HepG2 (cell line): ENCODE measurements around the gene RNU4-1. TPM values are rescaled to one million over a fixed set of nuclear protein-coding genes. Genes with fewer than 3 reads are reported as not detected.

Experiments
- CBFB ChIP-seq: sonication (generic); formaldehyde crosslinking; IDR thresholded peaks from 2 replicates; pipeline ENCODE4 v1.4.0; 2020; ENCODE audit warnings: missing genetic modification reagents
- CREM ChIP-seq, 2 experiments: sonication (generic) in 1 of 2; formaldehyde crosslinking in 1 of 2; IDR thresholded peaks; 2 replicates each; pipeline versions ENCODE4 v1.4.0 to v1.6.1; 2016 to 2020; ENCODE audit warnings: antibody characterized with exemption in 1 of 2, mild to moderate bottlenecking in 1 of 2, missing genetic modification reagents in 1 of 2
- FOXA1 ChIP-seq, 2 experiments: fragments of 450-650 bp in 1 of 2; sonication (generic) in 1 of 2; formaldehyde crosslinking in 1 of 2; IDR thresholded peaks; 2 replicates each; pipeline versions ENCODE4 v1.4.0 to v1.6.1; 2016 to 2020; ENCODE audit warnings: missing genetic modification reagents in 1 of 2
- HMG20A ChIP-seq: IDR thresholded peaks from 2 replicates; pipeline ENCODE4 v1.6.1; 2016; ENCODE audit warnings: borderline replicate concordance
- HNRNPLL ChIP-seq: fragments of 200-400 bp; formaldehyde crosslinking; IDR thresholded peaks from 2 replicates; pipeline ENCODE4 v1.6.1; 2017; ENCODE audit warnings: mild to moderate bottlenecking, low read depth, low read length; ENCODE audit not compliant: poor library complexity, severe bottlenecking
- HOMEZ ChIP-seq: IDR thresholded peaks from 2 replicates; pipeline ENCODE4 v1.6.1; 2016; ENCODE audit warnings: low read depth
- IRF9 ChIP-seq: sonication (generic); formaldehyde crosslinking; IDR thresholded peaks from 2 replicates; pipeline ENCODE4 v1.8.0; 2022; ENCODE audit warnings: missing genetic modification reagents, mild to moderate bottlenecking, borderline replicate concordance
- MED1 ChIP-seq: sonication (generic); formaldehyde crosslinking; IDR thresholded peaks from 2 replicates; pipeline ENCODE4 v1.4.0; 2020; ENCODE audit warnings: missing genetic modification reagents
- MEIS1 ChIP-seq: sonication (generic); formaldehyde crosslinking; IDR thresholded peaks from 2 replicates; pipeline ENCODE4 v1.9.0; 2021; ENCODE audit warnings: mild to moderate bottlenecking, missing genetic modification reagents, moderate library complexity, borderline replicate concordance
- MNT ChIP-seq: fragments of 450-650 bp; IDR thresholded peaks from 2 replicates; pipeline ENCODE4 v1.6.1; 2016
- MTA1 ChIP-seq: sonication (generic); formaldehyde crosslinking; IDR thresholded peaks from 2 replicates; pipeline ENCODE4 v1.4.0; 2020; ENCODE audit warnings: missing genetic modification reagents, mild to moderate bottlenecking, borderline replicate concordance
- MXD4 ChIP-seq: IDR thresholded peaks from 2 replicates; pipeline ENCODE4 v1.6.1; 2016; ENCODE audit warnings: mild to moderate bottlenecking, missing biosample characterization, missing genetic modification reagents
- MXI1 ChIP-seq: IDR thresholded peaks from 3 replicates; pipeline ENCODE4 v1.6.1; 2012; ENCODE audit warnings: low read depth, low read length, inconsistent platforms, borderline replicate concordance
- NCOA1 ChIP-seq: sonication (generic); formaldehyde crosslinking; IDR thresholded peaks from 2 replicates; pipeline ENCODE4 v1.9.0; 2021; ENCODE audit warnings: missing genetic modification reagents
- SNAPC4 ChIP-seq: sonication (generic); formaldehyde crosslinking; IDR thresholded peaks from 2 replicates; pipeline ENCODE4 v1.4.0; 2020; ENCODE audit warnings: mild to moderate bottlenecking, missing genetic modification reagents
- ZNF414 ChIP-seq: sonication (generic); formaldehyde crosslinking; IDR thresholded peaks from 2 replicates; pipeline ENCODE4 v1.5.0; 2020; ENCODE audit warnings: missing genetic modification reagents
- ZNF761 ChIP-seq: sonication (generic); formaldehyde crosslinking; conservative IDR thresholded peaks from 2 replicates; pipeline ENCODE4 v1.4.0; 2020; ENCODE audit warnings: mild to moderate bottlenecking, missing genetic modification reagents
- polyA plus RNA-seq, 8 experiments: library from polyadenylated mRNA; depleted of rRNA in 3 of 8; stranded (reverse) in 7 of 8; unstranded in 1 of 8; fragments of >200 nt; fragmentation: Illumina TruSeq in 4 of 8; extraction: Trizol in 4 of 8; gene quantifications; 2 replicates each; pipeline versions ENCODE4 v1.2.1 to v1.2.3, GENCODE V29; 2011 to 2016; ENCODE audit warnings: low read depth in 4 of 8, missing spikeins in 1 of 8, mixed read lengths in 1 of 8; ENCODE audit not compliant: insufficient read depth in 1 of 8
- total RNA-seq, 5 experiments: library from RNA; depleted of rRNA; stranded (reverse); fragments of >200 nt; fragmentation: Illumina TruSeq; extraction: Trizol; gene quantifications; 2 replicates each; pipeline ENCODE4 v1.2.3, GENCODE V29; 2016; ENCODE audit warnings: low read depth in 1 of 5

The RNU4-1 gene
- total and polyA plus RNA-seq, 2 of the 13 experiments (the other 11 are each of a cell fraction or from before 2014, with no cell fraction given): 7,407 TPM; not detected in 1

- 0 out of 2 replicates have a peak, but pooled peaks have one; percentile 83 for TF ChIP-seq SNAPC4 (CRISPR knock-in tag)
- 0 out of 2 replicates have a peak, but pooled peaks have one; percentile 34 for TF ChIP-seq MEIS1 (CRISPR knock-in tag)
- TF ChIP-seq IRF9 (CRISPR knock-in tag): 0 out of 2 replicates have a peak, but pooled peaks have one; percentile 45
- TF ChIP-seq MXD4: peak; percentile 54; the same call in 1 of the 2 replicates
- peak; percentile 43; the same call in 1 of the 3 replicates for TF ChIP-seq MXI1
- peak; percentile 60; the same call in 1 of the 2 replicates for TF ChIP-seq MED1
- no peak for TF ChIP-seq MTA1 (CRISPR knock-in tag)
- peak; percentile 53 for TF ChIP-seq FOXA1 (IDR thresholded peaks at IDR 0.05)
- TF ChIP-seq FOXA1 (CRISPR knock-in tag; IDR thresholded peaks at IDR 0.05): peak; percentile 89
- TF ChIP-seq HNRNPLL: no peak
- peak; percentile 16; the same call in 1 of the 2 replicates for TF ChIP-seq HOMEZ (CRISPR knock-in tag)
- TF ChIP-seq NCOA1 (CRISPR knock-in tag): no peak
- TF ChIP-seq ZNF761 (CRISPR knock-in tag): 0 out of 2 replicates have a peak, but pooled peaks have one; percentile 62
- peak; percentile 13; the same call in 1 of the 2 replicates for TF ChIP-seq HMG20A (CRISPR knock-in tag)
- peak; percentile 51; the same call in 1 of the 2 replicates for TF ChIP-seq ZNF414 (CRISPR knock-in tag)
- peak; percentile 49 for TF ChIP-seq MNT
- peak; percentile 91 for TF ChIP-seq CREM (IDR thresholded peaks at IDR 0.05)
- no peak for TF ChIP-seq CREM (CRISPR knock-in tag; IDR thresholded peaks at IDR 0.05)
- peak; percentile 65 for TF ChIP-seq CBFB (CRISPR knock-in tag)
Measured at GRCh38 chr12:120301962-120302815, 9.2 kb upstream of the RNU4-1 start, which contains the start of gene SIRT4 (continued).
